SKM-1 treated with dmso at 0.1 percent for 144 hours (cell line): Measurements from ENCODE around the gene SBSN.

Source experiments
- DNase-seq: peaks from one replicate; lab custom pipeline; 2025; ENCODE audit not compliant: unreplicated experiment; lab: John Stamatoyannopoulos, UW

The SBSN gene

GRCh38 chr19:35509018-35509652 is 19.0 kb downstream of the SBSN start:
- no peak for DNase-seq

- DNase-seq = no peak
Observed at GRCh38 chr19:35508129-35508528, 20.0 kb downstream of the SBSN start.

- no peak for DNase-seq
Observed at GRCh38 chr19:35507561-35507960, 20.6 kb downstream of the SBSN start.

GRCh38 chr19:35506011-35506410 is 22.1 kb downstream of the SBSN start:
- no peak for DNase-seq

GRCh38 chr19:35502751-35503150 is 25.4 kb downstream of the SBSN start:
- DNase-seq = no peak

- no peak for DNase-seq
Observed at GRCh38 chr19:35501684-35502083, 26.4 kb downstream of the SBSN start.

- no peak for DNase-seq
Observed at GRCh38 chr19:35500611-35501010, 27.5 kb downstream of the SBSN start.

GRCh38 chr19:35498984-35499527 is 29.1 kb downstream of the SBSN start:
- DNase-seq = no peak

- no peak for DNase-seq
Observed at GRCh38 chr19:35498220-35498619, 29.9 kb downstream of the SBSN start.

GRCh38 chr19:35497406-35497805 is 30.7 kb downstream of the SBSN start:
- no peak for DNase-seq

- peak; percentile 54 for DNase-seq
Observed at GRCh38 chr19:35495107-35496064, 32.7 kb downstream of the SBSN start.

GRCh38 chr19:35493971-35494370 is 34.1 kb downstream of the SBSN start:
- DNase-seq = no peak

GRCh38 chr19:35491836-35492360 is 36.2 kb downstream of the SBSN start:
- DNase-seq = no peak

- DNase-seq = no peak
Observed at GRCh38 chr19:35490364-35490763, 37.7 kb downstream of the SBSN start, which contains the start of gene KRTDAP. Gene KRTDAP, minus strand, starts transcription at chr19:35490464. Its CDS starts 22 bp downstream, at chr19:35490442.

- no peak for DNase-seq
Observed at GRCh38 chr19:35488677-35489076, 39.4 kb downstream of the SBSN start.

- no peak for DNase-seq
Observed at GRCh38 chr19:35487656-35488182, 40.4 kb downstream of the SBSN start.

GRCh38 chr19:35486268-35486708 is 41.8 kb downstream of the SBSN start:
- DNase-seq = no peak

GRCh38 chr19:35484252-35485036 is 43.7 kb downstream of the SBSN start:
- DNase-seq = no peak

GRCh38 chr19:35483089-35483488 is 45.0 kb downstream of the SBSN start:
- DNase-seq = no peak
